Cardiac muscle cell (in vitro differentiated cells and primary cell): Measurements from ENCODE around the gene AP3D1. TPM values are rescaled to one million over a fixed set of nuclear protein-coding genes. Genes with fewer than 3 reads are reported as not detected.

Experiments
- DNase-seq, 2 donors: peaks; one replicate each; pipeline versions ENCODE4 v3.0.0 to v3.0.0-alpha.2; 2010 to 2017; ENCODE audit warnings: low read depth in 1 of 2, low spot score in 1 of 2
- H3K27ac ChIP-seq: fragments of 200-600 bp; sonication (generic); 2 replicates; pipeline ENCODE4 v1.5.1; 2016
- H3K27me3 ChIP-seq: fragments of 200-600 bp; sonication (generic); 2 replicates; pipeline ENCODE4 v1.6.0; 2016; ENCODE audit warnings: control low read depth
- H3K36me3 ChIP-seq: fragments of 200-600 bp; sonication (generic); 2 replicates; pipeline ENCODE4 v1.5.1; 2016; ENCODE audit warnings: control low read depth
- H3K4me1 ChIP-seq: fragments of 200-600 bp; sonication (generic); 2 replicates; pipeline ENCODE4 v1.8.1; 2017; ENCODE audit warnings: low read depth, mild to moderate bottlenecking, mixed run types
- H3K4me3 ChIP-seq: fragments of 200-600 bp; sonication (generic); 2 replicates; pipeline ENCODE4 v1.5.1; 2016; ENCODE audit warnings: mild to moderate bottlenecking
- H3K9me3 ChIP-seq: fragments of 200-600 bp; sonication (generic); 2 replicates; pipeline ENCODE4 v1.5.1; 2017; ENCODE audit warnings: low read depth, mild to moderate bottlenecking, control low read depth
- CTCF ChIP-seq: IDR thresholded peaks from 2 replicates; pipeline ENCODE4 v1.5.1; 2012; ENCODE audit warnings: low read depth, mild to moderate bottlenecking, low read length
- polyA plus RNA-seq: library from polyadenylated mRNA; unstranded; fragments of >200 nt; fragmentation: Nextera tagmentation; extraction: Ambion mirVana; gene quantifications from 2 replicates; pipeline ENCODE4 v1.2.1, GENCODE V29; 2016
- total RNA-seq: library from RNA; depleted of rRNA; stranded (reverse); fragments of >200 nt; gene quantifications from 2 replicates; pipeline ENCODE4 v1.2.3, GENCODE V29; 2016

Gene AP3D1
- total and polyA plus RNA-seq, 2 experiments from 2014 or later = 115 to 125 TPM

GRCh38 chr19:2079076-2079864 is 72.1 kb downstream of the AP3D1 start:
- no peak for TF ChIP-seq CTCF
- Histone ChIP-seq H3K27ac (no peak overlapping the region), H3K9me3 (no peaks in the 10 kb centered on the region), H3K4me3 (no peak overlapping the region), H3K36me3 (peaks cover 7% of the 10 kb centered on the region), H3K4me1 (no peaks in the 10 kb centered on the region), H3K27me3 (no peaks in the 10 kb centered on the region)
- DNase-seq = no peak

GRCh38 chr19:2077833-2078619 is 73.3 kb downstream of the AP3D1 start:
- TF ChIP-seq CTCF = no peak
- H3K27me3 ChIP-seq = no peaks in the 10 kb centered on the region
- no peaks in the 10 kb centered on the region for H3K4me1 ChIP-seq
- peaks cover 8% of the 10 kb centered on the region for H3K36me3 ChIP-seq
- no peak for DNase-seq
- H3K27ac ChIP-seq = no peak overlapping the region
- H3K9me3 ChIP-seq = no peaks in the 10 kb centered on the region
- no peak overlapping the region for H3K4me3 ChIP-seq

GRCh38 chr19:2077398-2077797 is 74.0 kb downstream of the AP3D1 start:
- Histone ChIP-seq H3K36me3 (peaks cover 13% of the 10 kb centered on the region), H3K9me3 (no peaks in the 10 kb centered on the region), H3K4me1 (no peaks in the 10 kb centered on the region), H3K4me3 (no peak overlapping the region), H3K27me3 (no peaks in the 10 kb centered on the region), H3K27ac (no peak overlapping the region)
- no peak for DNase-seq
- TF ChIP-seq CTCF = no peak

- H3K27ac ChIP-seq = no peak overlapping the region
- H3K4me3 ChIP-seq = no peak overlapping the region
- H3K27me3 ChIP-seq = no peaks in the 10 kb centered on the region
- H3K36me3 ChIP-seq = peaks cover 17% of the 10 kb centered on the region
- no peak for TF ChIP-seq CTCF
- no peak for DNase-seq
- no peaks in the 10 kb centered on the region for H3K4me1 ChIP-seq
- no peaks in the 10 kb centered on the region for H3K9me3 ChIP-seq
Measured at GRCh38 chr19:2076526-2076944, 74.8 kb downstream of the AP3D1 start.

GRCh38 chr19:2072757-2073551 is 78.4 kb downstream of the AP3D1 start:
- DNase-seq = no peak
- no peaks in the 10 kb centered on the region for H3K27me3 ChIP-seq
- H3K9me3 ChIP-seq = no peaks in the 10 kb centered on the region
- H3K27ac ChIP-seq = no peak overlapping the region
- no peak for TF ChIP-seq CTCF
- peaks cover 17% of the 10 kb centered on the region for H3K36me3 ChIP-seq
- no peak overlapping the region for H3K4me3 ChIP-seq
- no peaks in the 10 kb centered on the region for H3K4me1 ChIP-seq
